HS-27A (cell line): Measurements from ENCODE around the gene LSM2.

Experiments
- DNase-seq: peaks from one replicate; pipeline ENCODE4 v3.0.0-alpha.2; 2012; ENCODE audit warnings: low read depth, missing footprints

LSM2 gene

DNA sequence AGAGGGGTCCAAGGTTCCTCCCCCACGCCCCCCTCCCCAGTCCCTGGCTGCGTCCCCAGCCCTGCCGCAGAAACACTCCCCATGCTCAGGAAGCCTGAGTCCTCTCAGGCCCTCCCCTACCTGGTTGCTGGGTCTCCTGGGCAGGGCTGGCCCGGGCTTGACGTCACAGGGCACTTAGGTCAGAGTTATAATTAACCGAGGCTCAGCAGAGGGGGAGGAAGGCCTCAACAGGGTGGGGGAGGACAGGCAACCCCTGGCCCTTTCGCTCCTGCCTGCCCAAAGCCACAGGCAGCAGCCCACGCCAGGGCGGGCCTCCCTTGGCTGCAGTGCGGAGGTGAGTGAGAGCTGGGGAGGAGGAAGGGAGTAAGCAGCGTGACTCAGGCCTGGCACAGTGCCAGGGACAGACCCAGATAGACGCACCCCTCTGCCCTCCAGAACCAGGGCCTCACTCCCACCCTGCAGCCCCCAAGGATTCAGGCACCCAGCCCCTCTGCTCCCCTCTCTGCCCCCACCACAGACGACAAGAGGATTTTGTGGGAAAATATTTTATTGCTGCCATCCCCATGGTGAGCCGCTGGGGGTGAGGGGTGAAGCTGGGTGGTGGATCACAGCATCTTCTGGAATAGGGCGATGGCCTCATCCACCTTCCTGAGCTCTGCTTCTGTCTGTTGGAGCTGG lies 29.6 kb downstream of the LSM2 start, which contains the start of gene VWA7:
TSS of gene VWA7 (minus strand) at position 340 of the 678 bp plus-strand sequence. CDS start 549 bp downstream, outside the sequence.
- DNase-seq: no peak

DNA sequence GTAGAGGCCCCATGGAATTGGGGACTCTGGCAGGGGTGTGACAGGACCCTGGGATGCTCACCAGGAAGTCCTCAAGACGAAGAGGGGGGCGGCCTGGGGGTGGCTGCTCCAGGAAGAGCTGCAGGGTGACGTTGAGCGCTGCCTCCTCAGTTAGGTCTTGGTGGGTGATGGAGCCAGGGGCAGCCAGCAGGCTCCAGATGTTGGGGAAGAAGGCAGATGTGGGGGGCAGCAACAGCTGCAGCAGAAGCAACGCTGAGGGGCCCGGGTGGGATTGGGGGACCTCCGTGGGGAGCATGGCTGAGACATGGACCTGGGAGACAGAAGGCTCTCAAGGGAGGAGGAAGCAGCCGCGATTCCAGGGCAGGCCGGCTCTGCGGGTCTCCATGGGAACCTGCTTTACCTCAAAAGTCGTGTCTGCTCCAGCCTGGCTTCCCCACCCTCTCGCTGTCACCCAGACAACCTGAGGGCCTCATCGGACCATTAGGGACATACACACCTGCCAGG lies 30.2 kb downstream of the LSM2 start:
- DNase-seq: no peak

DNA sequence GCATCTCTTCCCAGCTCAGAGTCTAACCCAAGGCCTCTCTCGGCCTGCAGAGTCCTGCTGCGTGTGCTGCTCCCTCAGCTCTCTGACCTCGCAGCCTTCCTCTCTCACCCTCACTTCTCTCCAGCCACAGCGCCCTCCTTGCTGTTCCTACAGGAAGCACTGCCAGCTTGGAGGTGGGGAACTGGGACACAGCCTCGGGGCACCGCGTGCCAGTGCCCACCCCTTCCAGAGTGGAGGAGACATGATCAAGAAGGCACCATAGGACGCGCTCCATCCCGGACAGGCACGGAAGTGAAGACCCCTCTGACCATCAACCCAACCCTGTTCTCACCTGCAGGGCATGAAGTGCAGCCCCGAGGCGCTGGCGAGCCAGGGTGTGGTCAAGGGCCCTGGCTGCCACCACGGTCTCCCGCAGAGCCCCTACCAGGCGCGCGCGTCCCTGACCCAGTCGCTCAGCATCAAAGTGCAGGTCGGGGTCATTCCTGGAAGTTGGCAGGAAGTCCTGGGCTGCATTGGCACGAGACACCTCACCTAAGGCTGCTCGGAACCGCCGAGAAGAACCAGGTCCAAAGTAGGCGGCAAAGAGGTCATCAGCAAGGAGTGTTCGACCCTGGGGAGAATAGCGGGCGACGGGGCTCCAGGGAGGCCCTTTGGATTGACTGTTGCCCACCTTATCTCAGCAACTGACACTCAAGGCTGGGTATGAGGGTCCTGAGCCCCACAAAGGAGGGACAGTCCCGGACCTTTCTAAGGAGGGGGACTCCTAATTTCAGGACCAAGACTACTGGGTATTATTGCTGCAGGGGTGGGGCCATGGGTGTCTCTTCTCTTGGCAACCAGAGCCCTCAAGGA lies 30.9 kb downstream of the LSM2 start:
- DNase-seq: no peak

DNA sequence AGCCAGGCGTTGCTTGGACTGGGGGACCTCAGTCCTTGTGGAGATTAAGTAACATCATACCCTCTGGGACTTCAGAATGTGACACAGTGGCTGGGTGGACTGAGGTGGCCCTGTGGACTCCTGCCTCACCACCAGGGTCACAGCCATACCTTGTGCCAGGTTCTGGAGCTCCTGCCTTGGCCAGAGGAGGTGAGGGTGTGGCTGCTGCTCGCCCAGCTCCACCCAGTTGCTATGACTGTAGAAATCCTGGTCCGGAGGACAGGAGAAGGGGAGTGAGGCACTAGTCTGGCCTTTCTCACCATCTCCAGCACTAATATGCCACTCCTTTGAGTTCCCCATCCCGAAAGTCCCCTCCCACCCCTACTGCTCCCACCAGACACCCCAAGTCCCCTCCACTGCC lies 31.6 kb downstream of the LSM2 start:
- no peak for DNase-seq

DNA sequence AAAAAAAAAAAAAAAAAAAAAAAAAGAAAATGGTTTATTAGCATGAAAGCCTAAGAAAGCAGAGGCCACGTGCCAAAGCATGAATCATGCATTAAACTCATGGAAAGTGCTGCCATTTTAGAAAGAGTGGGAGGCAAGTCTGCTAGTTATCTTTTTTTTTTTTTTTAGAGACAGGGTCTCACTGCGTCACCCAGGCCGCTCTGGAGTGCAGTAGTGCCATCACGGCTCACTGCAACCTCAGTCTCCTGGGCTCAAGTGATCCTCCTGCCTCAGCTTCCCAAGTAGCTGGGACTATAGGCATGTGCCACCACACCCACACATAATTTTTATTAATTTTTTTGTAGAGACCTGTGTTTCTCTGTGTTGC lies 34.8 kb downstream of the LSM2 start:
- DNase-seq: no peak

DNA sequence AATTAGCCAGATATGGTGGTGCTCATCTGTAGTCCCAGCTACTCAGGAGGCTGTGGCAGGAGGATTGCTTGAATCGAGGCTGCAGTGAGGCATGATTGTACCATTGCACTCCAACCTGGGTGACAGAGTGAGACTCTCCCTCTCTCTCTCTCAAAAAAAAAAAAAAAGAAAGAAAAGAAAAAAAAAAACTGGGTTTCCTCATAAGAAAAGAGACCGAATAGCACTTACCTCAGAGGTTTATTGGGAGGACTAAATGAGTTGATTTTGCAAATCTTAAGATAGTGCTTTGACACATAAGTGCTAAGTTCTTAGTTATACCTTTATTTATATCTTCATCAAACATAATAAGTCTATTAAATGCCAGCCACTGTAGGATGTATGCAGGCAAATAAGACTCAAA lies 35.9 kb downstream of the LSM2 start:
- no peak for DNase-seq

DNA sequence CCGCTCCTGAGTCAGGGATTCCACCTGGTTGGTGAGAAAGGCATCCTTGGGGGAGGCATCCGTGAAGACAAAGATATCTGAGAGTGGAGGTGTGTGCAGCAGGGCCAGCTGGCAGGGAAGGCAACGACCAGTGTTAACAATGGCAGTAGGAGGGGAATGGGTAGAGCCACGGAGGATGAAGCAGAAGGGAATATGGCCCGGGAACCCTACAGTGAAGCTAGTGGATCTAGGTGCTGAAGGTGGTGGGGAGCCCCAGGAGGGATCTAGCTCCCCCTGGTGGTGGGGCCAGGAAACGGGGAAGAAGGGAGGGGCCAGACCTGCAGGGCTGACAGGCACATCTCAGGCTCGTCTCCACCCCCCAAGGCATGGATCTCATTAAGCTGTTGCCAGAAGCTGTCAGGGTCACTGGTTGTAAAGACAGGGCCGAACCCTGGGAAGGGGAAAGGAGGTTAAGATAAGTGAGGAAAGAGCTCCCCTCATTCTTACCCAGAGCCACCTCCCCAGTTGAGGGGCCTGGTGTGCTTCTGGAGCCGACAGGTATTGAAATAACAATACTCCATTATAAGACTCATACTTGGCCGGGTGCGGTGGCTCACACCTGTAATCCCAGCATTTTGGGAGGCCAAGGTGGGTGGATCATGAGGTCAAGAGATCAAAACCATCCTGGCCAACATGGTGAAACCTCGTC lies 36.9 kb downstream of the LSM2 start:
- no peak for DNase-seq

DNA sequence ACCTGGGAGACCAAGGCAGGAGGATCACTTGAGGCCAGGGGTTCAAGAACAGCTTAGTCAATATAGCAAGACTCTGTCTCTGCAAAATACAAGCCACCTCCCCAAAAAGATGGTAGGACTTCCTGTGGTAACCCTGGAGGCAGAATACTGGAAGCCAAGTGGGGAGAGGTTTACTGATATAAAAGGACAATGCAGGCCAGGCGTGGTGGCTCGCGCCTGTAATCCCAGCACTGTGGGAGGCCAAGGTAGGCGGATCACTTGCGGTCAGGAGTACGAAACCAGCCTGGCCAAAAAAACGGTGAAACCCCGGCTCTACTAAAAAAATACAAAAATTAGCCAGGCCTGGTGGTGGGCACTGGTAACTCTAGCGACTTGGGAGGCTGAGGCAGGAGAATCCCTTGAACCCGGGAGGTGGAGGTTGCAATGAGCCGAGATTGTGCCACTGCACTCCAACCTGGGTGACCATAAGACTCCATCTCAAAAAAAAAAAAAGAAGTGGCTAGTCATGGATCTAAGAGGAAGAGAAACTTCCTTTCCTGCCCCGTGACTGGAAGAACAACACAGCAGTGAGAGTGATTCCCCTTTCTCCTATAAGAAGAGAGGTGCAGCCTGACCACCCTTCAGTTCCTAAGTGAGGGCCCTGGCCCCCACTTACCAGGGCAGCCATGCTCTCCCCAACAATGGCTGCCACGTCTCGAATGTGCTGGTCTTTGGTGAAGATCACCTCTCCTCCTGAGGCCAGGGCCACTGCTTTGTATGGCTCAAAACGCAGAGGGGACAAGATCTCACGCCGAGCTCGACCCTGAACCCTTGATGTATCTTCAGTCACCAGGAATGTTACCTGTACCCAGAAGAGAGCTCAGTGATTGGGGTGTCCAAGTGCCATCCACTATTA lies 38.2 kb downstream of the LSM2 start:
- no peak for DNase-seq

DNA sequence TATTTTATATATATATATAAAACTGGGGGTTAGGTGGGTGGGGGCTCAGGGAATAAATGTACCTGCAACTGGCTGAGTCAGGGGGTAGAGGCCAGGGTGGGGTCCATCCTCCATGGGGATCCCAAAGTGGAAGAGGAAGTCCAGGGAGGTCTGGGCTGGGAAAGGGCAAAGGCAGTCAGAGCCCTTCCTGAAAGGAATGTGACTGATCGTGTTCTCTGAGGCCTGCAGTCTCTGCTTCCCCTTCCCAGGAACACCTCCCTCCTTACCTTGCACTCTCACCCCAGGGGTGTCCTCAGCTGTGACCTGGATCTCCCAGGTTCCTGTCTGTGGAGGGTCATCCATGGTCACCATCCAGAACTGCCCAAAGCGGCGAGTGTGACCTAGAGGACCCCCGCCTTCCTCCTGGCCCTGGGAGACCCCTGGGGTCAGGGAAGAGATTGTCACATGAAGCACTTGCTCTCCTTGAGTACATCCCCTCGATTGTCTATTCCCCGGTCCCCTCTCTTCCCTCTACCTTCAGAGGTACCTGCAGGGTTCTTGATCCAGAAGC lies 39.6 kb downstream of the LSM2 start:
- DNase-seq: no peak

DNA sequence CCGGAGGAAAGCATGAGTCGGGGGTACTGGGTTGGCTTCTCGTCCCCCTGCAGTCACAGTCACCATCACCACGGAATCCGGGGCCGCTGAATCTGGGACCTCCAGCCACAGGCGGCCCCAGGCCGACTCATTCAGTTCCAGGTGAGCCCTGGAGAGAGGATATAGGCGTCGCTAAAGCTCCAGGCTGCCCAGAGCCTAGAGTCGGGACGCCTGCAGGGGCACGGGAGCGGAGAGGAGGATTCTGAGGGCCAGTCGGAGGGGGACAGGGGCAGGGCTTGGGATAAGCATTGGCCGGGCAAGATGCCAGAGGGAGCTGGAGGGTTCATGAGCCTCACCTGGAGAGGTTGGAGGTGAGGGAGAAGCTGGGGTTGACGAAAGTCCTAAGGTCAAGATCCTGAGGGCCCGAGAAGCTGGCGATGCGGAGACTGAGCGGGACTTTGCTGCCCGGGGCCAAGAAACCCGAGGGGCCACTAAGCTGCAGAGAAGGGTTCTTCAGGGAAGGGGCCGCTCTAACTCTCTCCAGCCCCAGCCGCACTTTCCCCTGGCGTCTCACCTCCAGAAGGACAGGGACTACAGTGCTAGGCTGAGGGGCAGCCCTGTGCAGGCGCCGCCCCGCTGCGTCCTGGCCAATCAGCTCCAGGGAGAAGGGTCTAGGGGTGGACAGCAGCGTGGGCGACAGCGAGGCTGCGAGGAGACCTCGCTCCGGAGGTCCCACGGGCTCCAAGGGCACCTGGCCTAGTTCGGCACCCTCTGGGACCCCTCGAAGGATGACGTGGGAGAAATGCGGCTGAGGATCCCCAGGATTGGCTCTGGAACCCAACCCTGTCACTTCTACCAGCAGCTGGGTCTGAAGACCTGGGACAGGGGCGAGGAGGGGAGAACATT lies 40.6 kb downstream of the LSM2 start:
- no peak for DNase-seq

DNA sequence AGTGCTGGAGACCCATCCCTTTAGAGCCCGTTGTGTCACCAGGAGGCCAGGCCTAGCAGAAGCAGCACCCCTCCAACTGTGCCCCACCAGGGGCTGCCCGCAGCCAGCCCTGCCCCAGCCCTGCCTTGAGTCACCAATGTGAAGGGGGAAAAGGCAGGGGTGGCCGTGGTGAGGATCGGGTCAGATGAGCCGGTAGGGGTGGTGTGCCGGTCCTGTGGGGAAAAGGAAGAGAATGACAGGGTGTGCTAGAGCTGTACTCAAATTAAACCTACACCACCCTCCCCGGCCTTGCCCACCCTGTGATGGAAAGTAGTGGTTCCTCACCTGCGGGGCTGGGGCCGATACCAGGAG lies 41.2 kb downstream of the LSM2 start:
- DNase-seq: no peak

DNA sequence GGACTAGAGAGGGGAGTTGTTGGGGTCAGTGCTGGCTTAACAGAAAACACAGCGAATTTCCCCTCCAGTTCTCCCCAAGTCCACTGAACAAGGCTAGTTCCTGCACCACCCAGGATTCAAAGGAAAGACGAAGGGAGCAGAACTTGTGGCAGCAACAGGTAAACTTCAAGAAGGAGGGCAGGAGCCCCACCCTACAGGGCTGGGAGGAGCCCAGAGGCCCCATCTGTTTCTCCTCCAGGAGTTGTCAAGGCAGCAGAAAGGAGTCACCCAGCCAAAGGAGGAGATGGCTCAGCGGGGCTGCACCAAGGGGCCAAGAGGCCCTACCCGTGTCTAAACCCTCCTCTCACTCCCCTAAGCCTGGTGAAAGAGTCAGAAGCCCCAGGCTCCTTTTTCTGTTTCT lies 42.6 kb downstream of the LSM2 start:
- no peak for DNase-seq

DNA sequence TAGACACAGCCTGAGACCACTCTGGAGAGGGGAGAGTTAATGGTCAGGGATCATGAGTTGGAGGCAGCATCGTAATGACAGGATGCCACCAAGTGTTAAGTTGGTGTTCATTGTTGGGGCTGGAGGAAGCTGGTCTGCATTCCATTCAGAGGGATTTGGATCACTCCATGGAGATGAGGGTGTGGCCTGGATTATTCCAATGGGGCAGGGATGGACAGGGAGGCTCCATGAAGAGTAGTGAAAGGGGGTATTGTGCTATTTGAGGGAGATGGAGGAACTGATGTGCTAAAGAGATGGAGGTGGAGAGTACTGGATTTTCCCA lies 43.2 kb downstream of the LSM2 start:
- no peak for DNase-seq

DNA sequence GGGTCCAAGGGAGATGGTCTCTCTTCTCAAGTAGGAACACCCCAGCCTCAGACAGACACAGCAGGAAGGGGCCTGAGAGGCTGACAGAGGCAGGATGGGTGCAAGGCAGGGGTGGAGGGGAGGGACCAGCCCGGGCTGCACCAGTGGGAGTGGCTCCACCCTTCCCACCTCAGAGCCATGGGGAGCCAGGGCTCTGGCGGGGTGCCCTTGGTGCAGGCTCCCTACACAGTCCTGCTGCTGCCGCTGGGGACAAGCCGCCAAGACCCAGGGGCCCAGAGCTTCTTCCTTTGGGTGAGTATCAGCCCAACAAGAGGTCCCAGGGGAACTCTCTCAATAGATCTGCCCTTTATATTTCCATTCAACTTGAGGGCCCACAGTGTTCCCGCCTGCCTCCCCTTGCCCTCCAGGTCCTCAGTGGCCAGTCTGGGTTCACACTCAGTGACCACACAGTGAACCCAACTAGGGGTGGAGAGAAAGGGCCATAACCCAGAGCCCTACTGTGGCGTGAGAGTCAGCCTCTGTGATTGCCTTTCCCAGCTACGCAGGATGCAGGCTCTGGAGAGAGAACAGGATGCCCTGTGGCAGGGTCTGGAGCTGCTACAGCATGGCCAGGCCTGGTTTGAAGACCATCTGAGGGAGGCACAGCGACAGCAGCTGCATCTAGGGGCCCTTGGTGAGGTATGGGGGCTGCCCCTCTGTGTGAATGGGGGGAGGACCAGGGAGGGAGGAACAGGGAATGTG lies 43.7 kb downstream of the LSM2 start:
- DNase-seq: no peak

DNA sequence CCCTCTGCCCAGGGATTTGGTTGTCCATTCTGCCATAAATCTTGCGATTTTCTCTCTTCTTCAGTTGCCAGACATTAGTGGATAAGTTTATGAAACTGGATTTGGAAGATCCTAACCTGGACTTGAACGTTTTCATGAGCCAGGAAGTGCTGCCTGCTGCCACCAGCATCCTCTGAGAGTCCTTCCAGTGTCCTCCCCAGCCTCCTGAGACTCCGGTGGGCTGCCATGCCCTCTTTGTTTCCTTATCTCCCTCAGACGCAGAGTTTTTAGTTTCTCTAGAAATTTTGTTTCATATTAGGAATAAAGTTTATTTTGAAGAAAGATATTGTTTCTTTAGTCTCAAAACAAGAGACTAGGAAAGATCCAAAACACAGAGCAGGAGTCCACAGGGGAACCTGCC lies 44.4 kb downstream of the LSM2 start, which contains the start of gene SAPCD1:
TSS of gene SAPCD1 (plus strand) at position 301 of the 400 bp plus-strand sequence. CDS start 399 bp downstream, outside the sequence.
- DNase-seq: no peak

DNA sequence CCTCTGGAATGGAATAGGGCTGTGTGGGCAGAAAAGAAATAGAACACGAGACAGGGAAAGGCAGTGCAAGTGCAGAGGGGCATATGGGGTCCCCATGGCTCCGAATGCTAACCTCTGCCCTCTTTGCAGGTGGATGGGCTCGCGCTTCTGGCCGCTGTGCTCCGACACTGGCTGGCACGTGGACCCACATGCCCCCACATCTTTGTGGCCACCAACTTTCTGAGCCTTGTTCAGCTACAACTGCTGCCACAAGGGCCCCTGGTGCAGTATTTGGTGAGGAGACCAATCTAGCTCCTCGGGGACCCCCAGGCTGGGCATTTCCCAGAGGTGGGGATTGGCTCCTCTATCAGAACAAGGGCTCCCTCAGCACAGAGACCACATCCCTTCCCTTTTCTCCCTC lies 45.4 kb downstream of the LSM2 start:
- no peak for DNase-seq

DNA sequence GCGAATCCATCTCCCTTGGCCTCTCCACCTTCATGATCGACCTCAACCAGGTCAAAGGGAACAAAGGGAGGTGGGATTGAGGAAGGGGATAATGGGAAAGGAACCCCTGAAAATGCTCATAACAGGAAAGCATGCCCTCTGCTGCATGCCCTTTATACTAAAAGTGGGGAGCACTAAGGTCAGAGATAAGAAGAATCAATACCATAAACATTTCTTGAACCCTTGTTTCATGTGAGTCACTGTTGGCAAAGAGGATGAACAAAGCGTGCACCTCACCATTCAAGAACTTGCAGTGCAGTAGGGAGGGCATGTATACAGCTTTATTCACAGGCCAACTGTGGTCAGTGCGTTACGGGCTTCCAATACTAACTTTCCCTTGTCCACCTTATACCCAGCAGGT lies 46.0 kb downstream of the LSM2 start:
- no peak for DNase-seq

DNA sequence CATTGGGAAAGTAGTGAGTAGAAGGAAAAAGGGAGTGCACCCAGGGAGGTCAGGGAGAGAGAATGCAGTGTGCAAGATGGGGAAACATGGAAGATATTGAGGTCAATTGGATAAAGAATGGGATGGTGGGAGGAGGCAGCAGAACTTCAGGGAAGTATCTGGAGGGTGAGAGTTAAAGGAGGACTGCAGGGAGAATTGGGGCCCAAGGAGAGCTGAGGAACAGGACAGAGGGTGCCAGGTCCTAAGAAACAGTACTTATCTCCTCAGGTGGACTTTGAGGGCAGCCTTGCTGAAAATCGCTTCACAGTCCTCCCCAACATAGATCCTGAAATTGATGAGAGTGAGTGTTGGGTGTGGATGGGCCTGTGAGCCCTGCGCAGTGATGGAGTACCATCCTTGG lies 48.5 kb downstream of the LSM2 start:
- no peak for DNase-seq

DNA sequence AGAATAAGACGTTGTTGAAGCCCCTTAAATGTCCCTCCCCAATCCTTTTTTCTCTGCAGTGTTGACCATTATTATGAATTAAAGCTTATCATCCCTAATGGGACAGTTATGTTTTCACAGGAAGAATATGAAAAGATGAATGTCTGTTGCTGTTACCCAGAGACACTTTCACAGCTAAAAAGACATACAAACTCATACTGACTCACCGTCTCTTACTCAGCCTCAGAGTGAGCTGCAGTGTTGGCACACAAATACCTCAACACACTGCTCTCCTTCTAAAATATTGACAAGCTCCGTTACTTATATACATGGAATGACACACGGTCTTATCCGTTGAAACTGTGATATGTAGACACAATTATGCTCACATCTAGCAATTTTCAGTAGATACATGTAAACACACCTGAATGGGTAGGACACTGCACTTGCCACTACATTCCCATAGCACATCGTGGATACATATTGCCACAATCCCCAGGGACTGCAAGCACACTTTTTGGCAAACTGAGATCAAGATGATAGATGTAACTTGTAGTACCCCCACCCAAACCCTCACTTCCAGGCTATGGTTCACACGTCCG lies 53.9 kb downstream of the LSM2 start:
- DNase-seq: no peak
